ENCODE measurements around the gene KAT2B.

Gene KAT2B

DNA sequence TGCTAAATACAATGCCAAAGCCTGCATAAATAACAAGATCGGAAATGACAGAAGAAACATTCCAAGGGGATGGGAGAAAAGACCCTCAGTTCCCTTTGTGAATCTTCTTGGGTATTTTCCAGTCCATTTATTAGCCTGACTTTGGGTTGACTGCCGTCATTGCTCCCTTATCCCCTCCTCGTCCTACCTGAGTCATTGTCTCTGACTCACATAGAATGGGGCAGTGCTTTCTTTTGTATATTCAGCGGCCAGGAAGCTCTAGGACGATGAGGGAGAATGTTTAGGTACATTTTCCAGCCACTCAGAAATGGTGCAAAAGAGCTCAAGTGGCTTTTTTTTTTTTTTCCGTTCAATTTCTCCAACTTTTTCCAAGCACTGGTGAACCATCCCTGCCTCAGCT is 71.6 kb downstream of the KAT2B start:
- Histone ChIP-seq H3K9me3 (ENCODE audit: severe bottlenecking) (no peaks in the 10 kb centered on the region), H3K27ac (ENCODE audit: poor library complexity, severe bottlenecking) (no peak overlapping the region), H3K36me3 (ENCODE audit: low read depth) (no peaks in the 10 kb centered on the region), H3K4me3 (ENCODE audit: severe bottlenecking) (no peak overlapping the region), H3K4me1 (ENCODE audit: insufficient read depth, poor library complexity, severe bottlenecking) (peaks cover 4% of the 10 kb centered on the region), H3K27me3 (ENCODE audit: insufficient read depth, poor library complexity, severe bottlenecking) (no peaks in the 10 kb centered on the region)
- DNase-seq (ENCODE audit: low spot score) (no peak), ATAC-seq (ENCODE audit: low read depth) (peak; percentile 100)
- TF ChIP-seq, protein P1, sequence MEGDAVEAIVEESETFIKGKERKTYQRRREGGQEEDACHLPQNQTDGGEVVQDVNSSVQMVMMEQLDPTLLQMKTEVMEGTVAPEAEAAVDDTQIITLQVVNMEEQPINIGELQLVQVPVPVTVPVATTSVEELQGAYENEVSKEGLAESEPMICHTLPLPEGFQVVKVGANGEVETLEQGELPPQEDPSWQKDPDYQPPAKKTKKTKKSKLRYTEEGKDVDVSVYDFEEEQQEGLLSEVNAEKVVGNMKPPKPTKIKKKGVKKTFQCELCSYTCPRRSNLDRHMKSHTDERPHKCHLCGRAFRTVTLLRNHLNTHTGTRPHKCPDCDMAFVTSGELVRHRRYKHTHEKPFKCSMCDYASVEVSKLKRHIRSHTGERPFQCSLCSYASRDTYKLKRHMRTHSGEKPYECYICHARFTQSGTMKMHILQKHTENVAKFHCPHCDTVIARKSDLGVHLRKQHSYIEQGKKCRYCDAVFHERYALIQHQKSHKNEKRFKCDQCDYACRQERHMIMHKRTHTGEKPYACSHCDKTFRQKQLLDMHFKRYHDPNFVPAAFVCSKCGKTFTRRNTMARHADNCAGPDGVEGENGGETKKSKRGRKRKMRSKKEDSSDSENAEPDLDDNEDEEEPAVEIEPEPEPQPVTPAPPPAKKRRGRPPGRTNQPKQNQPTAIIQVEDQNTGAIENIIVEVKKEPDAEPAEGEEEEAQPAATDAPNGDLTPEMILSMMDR (IDR thresholded peaks at IDR 0.05; ENCODE audit: poor library complexity, severe bottlenecking), result no peak

GRCh38 chr3:20121088-20121487 is 80.8 kb downstream of the KAT2B start:
- TF ChIP-seq, protein P1 (IDR thresholded peaks at IDR 0.05; ENCODE audit: poor library complexity, severe bottlenecking), result no peak
- DNase-seq (ENCODE audit: low spot score), result no peak
- no peaks in the 10 kb centered on the region for H3K9me3 ChIP-seq (ENCODE audit: severe bottlenecking)
- no peak overlapping the region for H3K4me3 ChIP-seq (ENCODE audit: severe bottlenecking)
- H3K36me3 ChIP-seq (ENCODE audit: low read depth), result no peaks in the 10 kb centered on the region
- H3K27me3 ChIP-seq (ENCODE audit: insufficient read depth, poor library complexity, severe bottlenecking), result no peaks in the 10 kb centered on the region
- ATAC-seq (ENCODE audit: low read depth), result no peak
- H3K4me1 ChIP-seq (ENCODE audit: insufficient read depth, poor library complexity, severe bottlenecking), result no peaks in the 10 kb centered on the region
- H3K27ac ChIP-seq (ENCODE audit: poor library complexity, severe bottlenecking), result no peak overlapping the region

DNA sequence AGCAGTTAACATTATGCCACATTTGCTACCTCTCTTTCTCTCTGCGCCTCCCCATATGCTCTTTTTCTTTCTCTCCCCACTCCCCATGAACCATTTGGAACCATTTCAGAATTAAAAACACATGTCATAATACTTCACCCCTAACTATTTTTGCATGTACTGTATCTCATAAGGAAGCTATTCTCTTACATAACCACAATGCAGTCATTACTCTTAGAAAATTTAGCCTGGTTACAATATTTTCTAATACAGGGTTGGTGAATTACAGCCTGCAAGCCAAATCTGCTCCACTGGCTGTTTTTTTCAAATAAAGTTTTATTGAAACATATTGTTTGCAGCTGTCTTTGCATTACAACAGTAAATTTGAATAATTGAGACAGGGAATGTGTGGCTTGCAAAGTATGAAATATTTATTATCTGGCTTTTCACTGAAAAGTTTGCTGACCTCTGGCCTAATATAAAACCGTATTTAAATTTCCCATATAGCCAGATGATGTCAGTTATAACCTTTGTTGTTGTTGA is 82.9 kb downstream of the KAT2B start:
- Histone ChIP-seq H3K9me3 (ENCODE audit: severe bottlenecking) (no peaks in the 10 kb centered on the region), H3K4me3 (ENCODE audit: severe bottlenecking) (no peak overlapping the region), H3K27me3 (ENCODE audit: insufficient read depth, poor library complexity, severe bottlenecking) (no peaks in the 10 kb centered on the region), H3K36me3 (ENCODE audit: low read depth) (no peaks in the 10 kb centered on the region), H3K27ac (ENCODE audit: poor library complexity, severe bottlenecking) (no peak overlapping the region), H3K4me1 (ENCODE audit: insufficient read depth, poor library complexity, severe bottlenecking) (no peaks in the 10 kb centered on the region)
- TF ChIP-seq, protein P1 (IDR thresholded peaks at IDR 0.05; ENCODE audit: poor library complexity, severe bottlenecking), result no peak
- DNase-seq (ENCODE audit: low spot score) (no peak), ATAC-seq (ENCODE audit: low read depth) (no peak)

- TF ChIP-seq, protein P1 (IDR thresholded peaks at IDR 0.05; ENCODE audit: poor library complexity, severe bottlenecking), result no peak
- Histone ChIP-seq H3K27me3 (ENCODE audit: insufficient read depth, poor library complexity, severe bottlenecking) (no peaks in the 10 kb centered on the region), H3K27ac (ENCODE audit: poor library complexity, severe bottlenecking) (no peak overlapping the region), H3K4me3 (ENCODE audit: severe bottlenecking) (no peak overlapping the region), H3K36me3 (ENCODE audit: low read depth) (no peaks in the 10 kb centered on the region), H3K4me1 (ENCODE audit: insufficient read depth, poor library complexity, severe bottlenecking) (no peaks in the 10 kb centered on the region), H3K9me3 (ENCODE audit: severe bottlenecking) (no peaks in the 10 kb centered on the region)
- DNase-seq (ENCODE audit: low spot score) (no peak), ATAC-seq (ENCODE audit: low read depth) (no peak)
Observed at GRCh38 chr3:20125289-20125688, 85.0 kb downstream of the KAT2B start.

GRCh38 chr3:20125897-20126296 is 85.7 kb downstream of the KAT2B start:
- H3K27ac ChIP-seq (ENCODE audit: poor library complexity, severe bottlenecking), result no peak overlapping the region
- no peaks in the 10 kb centered on the region for H3K27me3 ChIP-seq (ENCODE audit: insufficient read depth, poor library complexity, severe bottlenecking)
- no peak for ATAC-seq (ENCODE audit: low read depth)
- TF ChIP-seq, protein P1 (IDR thresholded peaks at IDR 0.05; ENCODE audit: poor library complexity, severe bottlenecking), result no peak
- no peaks in the 10 kb centered on the region for H3K36me3 ChIP-seq (ENCODE audit: low read depth)
- H3K4me1 ChIP-seq (ENCODE audit: insufficient read depth, poor library complexity, severe bottlenecking), result no peaks in the 10 kb centered on the region
- no peaks in the 10 kb centered on the region for H3K9me3 ChIP-seq (ENCODE audit: severe bottlenecking)
- H3K4me3 ChIP-seq (ENCODE audit: severe bottlenecking), result no peak overlapping the region
- no peak for DNase-seq (ENCODE audit: low spot score)

Data from RWPE2 (cell line).